Spleen (tissue), 7 donors: ENCODE results near the gene CBLN4.

Experiments used
- POLR2A ChIP-seq, 3 donors: fragments of 450-650 bp; IDR thresholded peaks; one replicate each; pipeline ENCODE4 v1.5.1; 2017; ENCODE audit warnings: antibody characterized with exemption in 3 of 3, mild to moderate bottlenecking in 1 of 3
- POLR2AphosphoS5 ChIP-seq, 3 donors: sonication (generic); formaldehyde crosslinking; IDR thresholded peaks; one replicate each; pipeline ENCODE4 v1.5.1; 2017; ENCODE audit warnings: antibody characterized with exemption in 3 of 3
- TF ChIP-seq, protein P1 (sequence below), 11 experiments: fragments of 200-600 bp in 7 of 11; fragments of 450-650 bp in 4 of 11; sonication (generic) in 4 of 11; IDR thresholded peaks in 8 of 11; conservative IDR thresholded peaks in 3 of 11; 1 replicate in 7 of 11; 2 replicates in 4 of 11; pipeline versions ENCODE4 v1.4.0 to v1.8.0; 2016 to 2021; ENCODE audit warnings: antibody characterized with exemption in 11 of 11, inconsistent platforms in 4 of 11, mild to moderate bottlenecking in 1 of 11
- donor health status: DM: no; HTN: no; CAD: no; lungs with moderate emphysema.
- donor health status: DM: no; HTN: no; CAD: no.
- donor health status: DM: no; HTN: no; CAD: no.

DNA sequence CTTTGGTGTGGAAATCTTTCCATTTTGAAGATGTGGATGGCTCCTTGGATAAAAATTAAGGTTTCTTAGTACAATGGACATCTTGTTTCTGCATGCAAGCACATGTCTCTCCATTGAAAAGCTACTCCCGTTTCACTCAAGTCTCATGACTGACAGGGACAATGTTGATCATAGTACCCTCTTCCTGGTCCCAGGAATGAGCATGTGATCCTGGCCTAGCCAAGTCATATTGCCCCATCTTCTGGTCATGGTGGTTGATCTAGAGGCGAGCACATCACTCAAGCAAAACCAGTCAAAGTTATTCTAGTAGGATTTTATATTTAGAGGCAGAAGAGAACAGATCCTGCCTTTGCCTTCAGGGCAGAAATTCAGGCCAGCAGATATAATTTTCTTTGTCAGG is 12.2 kb upstream of the CBLN4 start:
- TF ChIP-seq, protein P1, sequence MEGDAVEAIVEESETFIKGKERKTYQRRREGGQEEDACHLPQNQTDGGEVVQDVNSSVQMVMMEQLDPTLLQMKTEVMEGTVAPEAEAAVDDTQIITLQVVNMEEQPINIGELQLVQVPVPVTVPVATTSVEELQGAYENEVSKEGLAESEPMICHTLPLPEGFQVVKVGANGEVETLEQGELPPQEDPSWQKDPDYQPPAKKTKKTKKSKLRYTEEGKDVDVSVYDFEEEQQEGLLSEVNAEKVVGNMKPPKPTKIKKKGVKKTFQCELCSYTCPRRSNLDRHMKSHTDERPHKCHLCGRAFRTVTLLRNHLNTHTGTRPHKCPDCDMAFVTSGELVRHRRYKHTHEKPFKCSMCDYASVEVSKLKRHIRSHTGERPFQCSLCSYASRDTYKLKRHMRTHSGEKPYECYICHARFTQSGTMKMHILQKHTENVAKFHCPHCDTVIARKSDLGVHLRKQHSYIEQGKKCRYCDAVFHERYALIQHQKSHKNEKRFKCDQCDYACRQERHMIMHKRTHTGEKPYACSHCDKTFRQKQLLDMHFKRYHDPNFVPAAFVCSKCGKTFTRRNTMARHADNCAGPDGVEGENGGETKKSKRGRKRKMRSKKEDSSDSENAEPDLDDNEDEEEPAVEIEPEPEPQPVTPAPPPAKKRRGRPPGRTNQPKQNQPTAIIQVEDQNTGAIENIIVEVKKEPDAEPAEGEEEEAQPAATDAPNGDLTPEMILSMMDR (IDR thresholded peaks at IDR 0.05 in 8 of 11, conservative IDR thresholded peaks at IDR 0.05 in 3 of 11), result no peak
- TF ChIP-seq POLR2AphosphoS5 (IDR thresholded peaks at IDR 0.05) (no peak), POLR2A (IDR thresholded peaks at IDR 0.05) (no peak)
